Endodermal cell (in vitro differentiated cells): ENCODE data around the gene PRR22. TPM values are rescaled to one million over a fixed set of nuclear protein-coding genes. Genes with fewer than 3 reads are reported as not detected.

Source experiments
- DNase-seq: peaks from one replicate; pipeline ENCODE4 v3.0.0-alpha.2; 2017
- H3K27ac ChIP-seq: 2 replicates; pipeline ENCODE4 v1.5.1; 2013; ENCODE audit warnings: mild to moderate bottlenecking, low read depth, low read length, moderate library complexity
- H3K27me3 ChIP-seq: 2 replicates; pipeline ENCODE4 v1.6.1; 2013; ENCODE audit warnings: mild to moderate bottlenecking, low read length, moderate library complexity; ENCODE audit not compliant: insufficient read depth, control insufficient read depth, poor library complexity, severe bottlenecking
- H3K36me3 ChIP-seq: 2 replicates; pipeline ENCODE4 v1.7.0; 2013; ENCODE audit warnings: mild to moderate bottlenecking, low read length, moderate library complexity; ENCODE audit not compliant: control insufficient read depth, insufficient read depth
- H3K4me1 ChIP-seq: one replicate; pipeline ENCODE4 v1.7.0; 2013; ENCODE audit warnings: low read length; ENCODE audit not compliant: control insufficient read depth, insufficient read depth
- H3K4me3 ChIP-seq: 2 replicates; pipeline ENCODE4 v1.5.1; 2013; ENCODE audit warnings: mild to moderate bottlenecking, low read length, moderate library complexity
- H3K9ac ChIP-seq: 2 replicates; pipeline ENCODE4 v1.6.1; 2013; ENCODE audit warnings: mild to moderate bottlenecking, low read length, moderate library complexity; ENCODE audit not compliant: poor library complexity, severe bottlenecking; ENCODE audit errors: extremely low read depth
- H3K9me3 ChIP-seq: 2 replicates; pipeline ENCODE4 v1.6.1; 2013; ENCODE audit warnings: mild to moderate bottlenecking, low read length, moderate library complexity; ENCODE audit not compliant: control insufficient read depth
- H3K27ac Mint-ChIP-seq: 2 replicates; pipeline ENCODE4 v1.8.0; 2020; ENCODE audit warnings: mixed read lengths
- H3K27me3 Mint-ChIP-seq: 2 replicates; pipeline ENCODE4 v1.8.0; 2021; ENCODE audit warnings: mild to moderate bottlenecking, mixed read lengths; ENCODE audit not compliant: insufficient read depth
- H3K36me3 Mint-ChIP-seq: 2 replicates; pipeline ENCODE4 v1.8.0; 2020; ENCODE audit warnings: low read depth, mixed read lengths
- H3K4me1 Mint-ChIP-seq: 2 replicates; pipeline ENCODE4 v1.8.0; 2020; ENCODE audit warnings: mixed read lengths
- H3K4me3 Mint-ChIP-seq: 2 replicates; pipeline ENCODE4 v1.8.0; 2020; ENCODE audit warnings: mild to moderate bottlenecking, moderate library complexity, mixed read lengths
- H3K9me3 Mint-ChIP-seq: 2 replicates; pipeline ENCODE4 v1.8.0; 2020; ENCODE audit warnings: mild to moderate bottlenecking, mixed read lengths
- CTCF ChIP-seq: fragments of 200-600 bp; sonication (generic); conservative IDR thresholded peaks from 2 replicates; pipeline ENCODE4 v1.5.0; 2021; ENCODE audit warnings: antibody characterized with exemption, mild to moderate bottlenecking
- WGBS, 2 experiments: methylation state at CpG; one replicate each; pipeline versions ENCODE4 v1.1.5 to v1.1.7; 2013; ENCODE audit warnings: missing lambda C conversion rate in 2 of 2, mixed read lengths in 1 of 2; ENCODE audit not compliant: insufficient coverage in 1 of 2, insufficient read length in 1 of 2; 5-methylcytosine and 5-hydroxymethylcytosine counted together
- total RNA-seq, 2 donors: library from RNA; stranded (reverse); fragmentation: NEBNext Ultra II Directional in 1 of 2; extraction: Animal tissue kit (Norgen Biotek cat#: 25700) in 1 of 2; gene quantifications; 2 replicates in 1 of 2; 3 replicates in 1 of 2; pipeline ENCODE4 v1.2.1, GENCODE V29; 2021

The PRR22 gene
- total RNA-seq, 2 donors from 2014 or later, result 1.9 to 3.6 TPM

GRCh38 chr19:5800361-5801270 is 16.1 kb upstream of the PRR22 start:
- WGBS, 2 experiments, result 80 to 86% methylated on average over 8 to 17 of the region's 17 CpGs
- Mint-ChIP-seq H3K4me1 (peaks cover 3% of the 10 kb centered on the region), H3K4me3 (no peak overlapping the region), H3K27ac (no peak overlapping the region), H3K36me3 (no peaks in the 10 kb centered on the region), H3K9me3 (no peaks in the 10 kb centered on the region), H3K27me3 (peaks cover 44% of the 10 kb centered on the region)
- Histone ChIP-seq H3K36me3 (no peaks in the 10 kb centered on the region), H3K4me1 (no peaks in the 10 kb centered on the region), H3K27ac (no peak overlapping the region), H3K4me3 (no peak overlapping the region), H3K27me3 (peaks cover 19% of the 10 kb centered on the region), H3K9ac (no peak overlapping the region), H3K9me3 (no peaks in the 10 kb centered on the region)
- TF ChIP-seq CTCF, result no peak
- no peak for DNase-seq

GRCh38 chr19:5799247-5800241 is 15.0 kb upstream of the PRR22 start:
- Histone ChIP-seq H3K36me3 (no peaks in the 10 kb centered on the region), H3K4me3 (no peak overlapping the region), H3K4me1 (no peaks in the 10 kb centered on the region), H3K9ac (no peak overlapping the region), H3K9me3 (no peaks in the 10 kb centered on the region), H3K27me3 (peaks cover 15% of the 10 kb centered on the region), H3K27ac (no peak overlapping the region)
- DNase-seq, result no peak
- H3K27ac Mint-ChIP-seq, result no peak overlapping the region
- H3K36me3 Mint-ChIP-seq, result no peaks in the 10 kb centered on the region
- peaks cover 40% of the 10 kb centered on the region for H3K27me3 Mint-ChIP-seq
- no peak for TF ChIP-seq CTCF
- no peaks in the 10 kb centered on the region for H3K9me3 Mint-ChIP-seq
- H3K4me3 Mint-ChIP-seq, result no peak overlapping the region
- 89 to 90% methylated on average over 13 to 37 of the region's 37 CpGs for WGBS, 2 experiments
- peaks cover 3% of the 10 kb centered on the region for H3K4me1 Mint-ChIP-seq

- H3K27me3 Mint-ChIP-seq, result peaks cover 29% of the 10 kb centered on the region
- H3K4me3 Mint-ChIP-seq, result no peak overlapping the region
- no peaks in the 10 kb centered on the region for H3K9me3 ChIP-seq
- no peak overlapping the region for H3K4me3 ChIP-seq
- H3K4me1 ChIP-seq, result no peaks in the 10 kb centered on the region
- H3K27ac Mint-ChIP-seq, result no peak overlapping the region
- no peak overlapping the region for H3K27ac ChIP-seq
- H3K4me1 Mint-ChIP-seq, result no peaks in the 10 kb centered on the region
- no peaks in the 10 kb centered on the region for H3K9me3 Mint-ChIP-seq
- H3K27me3 ChIP-seq, result peaks cover 7% of the 10 kb centered on the region
- no peak overlapping the region for H3K9ac ChIP-seq
- no peak for DNase-seq
- no peak for TF ChIP-seq CTCF
- WGBS, 2 experiments, result 92% methylated on average over 8 of the region's 8 CpGs
- H3K36me3 ChIP-seq, result no peaks in the 10 kb centered on the region
- no peaks in the 10 kb centered on the region for H3K36me3 Mint-ChIP-seq
Measured at GRCh38 chr19:5798244-5798643, 13.7 kb upstream of the PRR22 start.
